ENCODE data around the gene ANKMY1.

The ANKMY1 gene

GRCh38 chr2:240435457-240435947 lies 122.3 kb downstream of the ANKMY1 start, which contains the start of gene GPC1:
Gene GPC1 (plus strand): TSS chr2:240435663. CDS start chr2:240435919, 256 bp downstream.
- H3K9me3 ChIP-seq = no peaks in the 10 kb centered on the region
- TF ChIP-seq CTCF (IDR thresholded peaks at IDR 0.05) = peak in 1 of 2 experiments; percentile 23
- intact Hi-C loops (cut with DNase I; ENCODE audit: low total_unique reads) = loop anchor here (10.0 kb wide), 1 partner anchor 129 kb away; the partner anchor contains the start of genes DUSP28 and RNPEPL1
- peaks cover 10 to 49% (median 42%) of the 10 kb centered on the region in 4 donors for H3K4me1 ChIP-seq
- peak within 1 kb of the TSS; percentile 64 to 69 for H3K4me3 ChIP-seq
- H3K27ac ChIP-seq = peak within 1 kb of the TSS; percentile 81 to 94
- DNase-seq = peak; percentile 53 to 87
- no peaks in the 10 kb centered on the region for H3K27me3 ChIP-seq
- no peaks in the 10 kb centered on the region for H3K36me3 ChIP-seq

- Histone ChIP-seq H3K36me3 (no peaks in the 10 kb centered on the region), H3K9me3 (no peaks in the 10 kb centered on the region), H3K4me1 (peaks cover 10 to 49% (median 42%) of the 10 kb centered on the region in 4 donors), H3K27me3 (no peaks in the 10 kb centered on the region), H3K4me3 (peak overlapping the region; percentile 64 to 69), H3K27ac (peak overlapping the region; percentile 81 to 94)
- TF ChIP-seq CTCF (IDR thresholded peaks at IDR 0.05) = no peak
- peak; percentile 89 to 97 for DNase-seq
- intact Hi-C loops (cut with DNase I; ENCODE audit: low total_unique reads) = loop anchor here (5.0 to 10.0 kb wide), 2 partner anchors 48 to 130 kb away; partner anchors contain the start of genes DUSP28 and RNPEPL1
These were observed 122.9 kb downstream of the ANKMY1 start for GRCh38 chr2:240434728-240435456.

GRCh38 chr2:240433973-240434727 lies 123.6 kb downstream of the ANKMY1 start:
- no peak for TF ChIP-seq CTCF (IDR thresholded peaks at IDR 0.05)

GRCh38 chr2:240432820-240433801 lies 124.7 kb downstream of the ANKMY1 start:
- Histone ChIP-seq H3K27me3 (no peaks in the 10 kb centered on the region), H3K9me3 (no peaks in the 10 kb centered on the region), H3K4me1 (peaks cover 5 to 34% (median 31%) of the 10 kb centered on the region in 4 donors), H3K27ac (peak overlapping the region in 1 of 2 donors; percentile 81), H3K4me3 (no peak overlapping the region), H3K36me3 (no peaks in the 10 kb centered on the region)
- no peak for TF ChIP-seq CTCF (IDR thresholded peaks at IDR 0.05)
- peak; percentile 16 to 62 for DNase-seq
- intact Hi-C loops (cut with DNase I; ENCODE audit: low total_unique reads) = loop anchor here (5.0 to 10.0 kb wide), 2 partner anchors 46 to 132 kb away; partner anchors contain the start of genes DUSP28 and RNPEPL1

More at GRCh38 chr2:240433973-240434727, 123.6 kb downstream of the ANKMY1 start:
- Histone ChIP-seq H3K36me3 (no peaks in the 10 kb centered on the region), H3K27ac (peak overlapping the region; percentile 81 to 94), H3K4me3 (peak overlapping the region; percentile 64 to 69), H3K9me3 (no peaks in the 10 kb centered on the region), H3K27me3 (no peaks in the 10 kb centered on the region), H3K4me1 (peaks cover 10 to 44% (median 39%) of the 10 kb centered on the region in 4 donors)
- intact Hi-C loops (cut with DNase I; ENCODE audit: low total_unique reads) = loop anchor here (5.0 to 10.0 kb wide), 2 partner anchors 47 to 131 kb away; partner anchors contain the start of genes DUSP28 and RNPEPL1
- DNase-seq = peak in 1 of 2 donors; percentile 87
